HG03575 (cell line): ENCODE data around the gene RPL29.

ENCODE experiments used
- ATAC-seq: cut with Tn5 transposase; IDR thresholded peaks from one replicate; pipeline ENCODE4 v1.9.1; 2021; ENCODE audit not compliant: unreplicated experiment, insufficient number of reproducible peaks, low FRiP score; ENCODE audit errors: extremely low read depth

Gene RPL29

DNA sequence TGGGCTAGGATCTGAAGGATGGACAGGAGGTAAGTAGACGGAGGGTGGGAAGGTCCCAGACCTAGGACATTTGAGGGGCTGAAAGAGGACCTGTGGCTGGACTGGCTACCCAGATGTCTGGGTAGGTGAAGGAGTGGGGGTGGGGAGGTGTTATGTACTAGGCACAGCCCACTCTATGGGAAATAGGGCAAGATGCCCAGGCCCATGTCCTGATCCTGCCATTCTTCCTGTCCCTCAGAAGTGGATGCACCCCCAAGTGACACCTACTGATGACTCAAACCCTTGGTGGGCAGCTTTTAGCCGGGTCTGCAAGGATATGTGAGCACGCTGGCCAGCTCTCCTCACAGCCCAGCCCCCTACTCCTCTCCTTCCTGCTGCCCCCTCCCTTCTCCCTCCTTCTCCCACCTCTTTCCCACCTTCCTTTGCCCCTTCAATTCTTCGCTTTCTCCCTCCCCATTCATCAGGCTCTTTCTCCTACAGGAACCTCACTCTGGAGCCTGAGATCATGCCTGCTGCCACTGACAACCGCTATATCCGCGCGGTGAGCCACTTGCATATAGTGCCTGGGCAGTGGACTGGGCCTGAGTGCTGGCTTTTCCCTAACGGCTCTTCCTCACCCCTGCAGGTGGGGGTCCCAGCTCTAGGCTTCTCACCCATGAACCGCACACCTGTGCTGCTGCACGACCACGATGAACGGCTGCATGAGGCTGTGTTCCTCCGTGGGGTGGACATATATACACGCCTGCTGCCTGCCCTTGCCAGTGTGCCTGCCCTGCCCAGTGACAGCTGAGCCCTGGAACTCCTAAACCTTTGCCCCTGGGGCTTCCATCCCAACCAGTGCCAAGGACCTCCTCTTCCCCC is 7.2 kb downstream of the RPL29 start:
- no peak for ATAC-seq

DNA sequence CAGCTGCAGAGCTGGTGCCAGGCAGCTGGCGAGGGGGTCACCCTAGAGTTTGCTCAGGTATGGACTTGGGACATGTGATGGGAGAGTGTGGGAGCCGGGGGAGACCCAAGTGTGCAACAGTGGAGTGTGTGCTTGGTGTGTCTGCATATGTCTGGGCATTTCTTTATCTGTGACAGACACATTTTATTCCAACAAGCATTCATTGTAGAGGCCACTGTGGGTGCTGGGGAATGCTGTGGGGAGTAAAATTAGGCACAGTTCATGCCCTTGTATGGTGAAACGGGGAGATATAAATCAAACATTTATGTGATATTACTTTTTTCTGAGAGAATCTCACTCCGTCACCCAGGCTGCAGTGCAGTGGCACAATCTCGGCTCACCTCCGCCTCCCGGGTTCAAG is 8.1 kb downstream of the RPL29 start:
- no peak for ATAC-seq

DNA sequence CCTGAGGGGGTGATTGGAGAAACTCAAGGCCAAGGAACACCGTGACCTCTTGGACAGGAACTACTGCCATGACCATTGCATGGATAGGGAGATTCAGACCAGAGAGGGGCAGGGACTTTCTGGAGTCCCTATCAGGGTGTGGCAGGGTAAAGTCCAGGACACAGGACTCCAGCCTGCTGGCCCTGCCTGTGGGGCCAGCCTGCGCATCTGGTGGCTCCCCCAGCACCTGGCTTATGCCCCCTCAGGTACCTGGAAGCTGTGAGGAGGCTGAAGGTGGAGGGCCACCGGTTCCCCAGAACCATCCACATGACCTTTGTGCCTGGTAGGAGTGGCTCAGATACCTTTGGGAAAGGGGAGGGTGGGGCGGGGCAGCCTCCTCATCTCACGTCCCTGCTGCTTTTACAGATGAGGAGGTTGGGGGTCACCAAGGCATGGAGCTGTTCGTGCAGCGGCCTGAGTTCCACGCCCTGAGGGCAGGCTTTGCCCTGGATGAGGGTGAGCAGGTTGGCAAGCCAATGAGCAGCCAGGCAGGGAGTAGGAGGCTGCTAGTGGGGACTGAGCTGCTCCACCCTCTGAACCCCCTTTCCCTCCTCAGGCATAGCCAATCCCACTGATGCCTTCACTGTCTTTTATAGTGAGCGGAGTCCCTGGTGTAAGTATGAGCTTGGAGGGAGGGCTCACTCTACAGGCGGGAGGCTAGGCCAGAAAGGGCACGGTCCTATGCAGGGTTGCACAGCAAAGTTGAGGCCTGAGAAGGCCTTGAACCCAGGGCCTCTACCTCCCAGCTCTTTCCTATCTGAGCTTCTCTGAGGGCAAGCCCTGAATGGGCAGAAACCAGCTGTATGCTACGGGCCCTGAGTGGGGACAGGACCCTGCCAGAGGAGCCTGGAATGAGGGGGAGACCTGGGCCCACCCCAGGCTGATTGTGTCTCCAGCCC is 9.4 kb downstream of the RPL29 start:
- ATAC-seq, result no peak

DNA sequence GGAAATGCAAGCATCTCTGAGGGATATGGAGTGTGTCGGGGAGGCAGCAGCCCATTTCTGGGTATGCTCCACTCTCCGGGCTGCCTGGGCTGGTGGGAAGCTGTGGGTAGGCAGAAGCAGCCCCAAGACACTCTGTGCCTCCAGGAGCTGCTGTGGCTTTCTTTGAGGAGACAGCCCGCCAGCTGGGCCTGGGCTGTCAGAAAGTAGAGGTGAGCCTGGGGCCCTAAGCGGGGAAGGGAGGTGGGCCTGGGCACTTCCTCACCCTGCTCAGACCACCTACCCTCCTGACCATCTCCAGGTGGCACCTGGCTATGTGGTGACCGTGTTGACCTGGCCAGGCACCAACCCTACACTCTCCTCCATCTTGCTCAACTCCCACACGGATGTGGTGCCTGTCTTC is 10.6 kb downstream of the RPL29 start:
- no peak for ATAC-seq

DNA sequence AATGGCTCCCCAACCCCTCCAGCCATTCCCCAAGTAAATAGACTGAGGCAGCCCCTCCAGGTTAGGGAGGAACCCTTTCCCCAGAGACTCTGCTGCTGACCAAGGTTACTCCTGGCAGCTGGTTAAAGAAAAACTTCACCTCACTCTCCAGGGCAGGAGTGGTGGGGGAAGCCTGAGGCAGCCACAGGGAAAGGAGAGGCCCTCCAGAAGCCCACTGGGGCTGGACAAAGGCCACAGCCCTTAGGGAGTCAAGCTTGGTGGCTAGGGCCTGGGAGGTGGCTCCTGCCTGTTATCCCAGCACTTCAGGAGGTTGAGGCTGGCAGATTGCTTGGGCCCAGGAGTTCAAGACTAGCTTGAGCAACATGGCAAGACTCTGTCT is 11.4 kb downstream of the RPL29 start:
- ATAC-seq, result no peak

DNA sequence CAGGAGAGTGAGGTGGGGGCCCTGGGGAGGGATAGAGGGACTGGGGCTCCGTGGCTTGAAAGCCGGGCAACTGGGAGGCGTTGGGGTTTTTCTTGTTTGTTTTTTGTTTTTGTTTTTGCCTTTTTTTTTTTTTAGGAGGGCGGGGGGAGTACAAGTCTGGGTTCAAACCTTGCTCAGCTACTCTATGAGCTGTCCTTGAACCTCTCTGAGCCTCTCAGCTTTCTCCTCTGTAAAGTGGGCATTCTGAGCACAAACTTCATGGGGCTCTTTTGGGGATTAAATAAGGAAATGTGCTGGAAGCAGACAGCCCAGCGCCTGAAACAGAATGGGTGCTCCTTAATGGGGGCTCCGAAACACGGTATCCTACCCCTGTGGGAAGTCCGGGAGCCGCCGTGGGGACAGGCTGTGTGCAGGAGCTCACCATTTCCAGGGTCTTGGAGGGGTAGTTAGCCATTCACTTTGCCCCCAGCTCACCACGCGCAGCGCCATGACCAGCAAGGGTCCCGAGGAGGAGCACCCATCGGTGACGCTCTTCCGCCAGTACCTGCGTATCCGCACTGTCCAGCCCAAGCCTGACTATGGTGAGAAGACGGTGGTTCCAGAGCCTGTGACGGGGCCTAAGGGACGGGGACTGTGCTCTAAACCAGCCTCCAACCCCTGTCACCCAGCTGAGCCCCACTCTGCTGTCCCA is 12.0 kb downstream of the RPL29 start:
- ATAC-seq, result no peak

DNA sequence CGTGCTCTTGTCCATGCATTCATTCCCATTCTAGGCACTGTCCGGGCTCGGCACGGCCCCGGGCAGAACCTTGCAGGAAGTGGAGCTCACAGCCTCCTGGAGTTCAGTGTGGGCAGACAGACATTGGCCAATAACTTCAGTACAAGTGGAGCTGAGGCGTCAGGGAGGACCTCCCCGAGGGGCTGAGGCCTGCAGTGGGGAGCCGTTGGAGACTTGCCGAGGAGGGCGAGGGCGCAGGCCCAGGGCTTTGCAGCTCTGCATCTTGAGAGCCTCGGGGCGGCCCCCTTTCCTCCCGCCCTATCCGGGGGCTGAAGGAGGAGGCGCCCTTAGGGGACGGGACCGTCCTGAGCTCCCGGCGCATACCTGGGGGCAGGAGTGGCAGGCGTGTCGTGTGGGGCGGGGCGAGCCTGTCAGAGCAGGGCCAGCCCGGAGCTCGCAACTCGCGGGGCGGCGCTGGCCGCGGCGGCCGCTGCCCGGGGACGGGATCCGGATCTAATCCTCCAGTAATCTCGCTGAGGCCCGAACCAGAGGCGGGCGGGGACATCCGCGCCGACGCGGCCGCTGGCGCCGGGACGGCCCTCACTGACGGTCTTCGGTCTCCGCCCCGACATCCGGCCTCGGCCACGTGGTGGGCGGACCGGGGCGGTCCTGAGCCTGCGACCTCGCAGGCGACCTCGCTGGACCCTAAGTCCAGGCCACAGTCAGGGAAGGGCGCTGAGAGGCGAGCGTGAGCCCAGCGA is 12.7 kb downstream of the RPL29 start, which contains the start of gene ACY1:
TSS of gene ACY1 (plus strand) at position 698 of the 740 bp plus-strand sequence. CDS start 530 bp downstream, outside the sequence.
- no peak for ATAC-seq

DNA sequence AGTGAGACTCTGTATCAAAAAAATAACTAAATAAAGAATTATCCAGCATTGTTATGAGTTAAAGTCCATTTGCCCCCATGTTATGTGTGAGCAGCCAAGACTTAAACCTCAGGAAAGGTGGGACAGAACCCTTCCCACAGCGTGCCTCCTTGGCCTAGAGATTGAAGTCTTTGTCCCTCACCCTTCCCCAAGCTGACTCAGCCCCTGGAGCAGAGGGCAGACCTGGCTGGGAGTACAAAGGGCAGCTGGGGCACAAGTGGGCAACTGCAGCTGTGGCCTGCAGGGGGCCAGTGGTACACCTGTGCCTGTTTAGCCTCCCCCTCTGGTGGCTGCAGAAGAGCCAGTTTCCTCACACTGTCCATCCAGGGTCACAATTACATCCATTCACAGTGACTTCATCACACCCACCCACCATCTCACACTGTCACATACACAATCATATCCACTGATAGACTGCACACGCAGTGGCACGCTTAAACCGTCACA is 13.3 kb downstream of the RPL29 start:
- no peak for ATAC-seq

DNA sequence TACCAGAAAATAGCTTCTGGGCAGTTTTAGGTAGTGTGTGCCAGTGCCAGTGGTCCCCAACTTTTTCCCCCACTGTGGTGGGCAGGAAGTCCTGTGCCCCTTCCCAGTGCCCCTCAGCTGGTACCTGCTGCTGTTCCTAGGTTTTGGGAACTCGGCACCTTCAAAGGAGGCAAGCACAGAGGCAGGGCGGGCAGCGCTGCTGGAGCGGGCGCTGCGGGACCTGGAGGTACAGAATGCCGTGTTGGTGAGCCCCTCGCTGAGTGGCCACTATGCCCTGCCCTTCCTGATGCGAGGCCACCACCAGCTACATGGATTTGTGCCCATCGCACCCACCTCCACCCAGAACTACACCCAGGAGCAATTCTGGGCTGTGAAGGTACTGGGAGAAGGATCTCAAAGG is 15.4 kb downstream of the RPL29 start:
- no peak for ATAC-seq

DNA sequence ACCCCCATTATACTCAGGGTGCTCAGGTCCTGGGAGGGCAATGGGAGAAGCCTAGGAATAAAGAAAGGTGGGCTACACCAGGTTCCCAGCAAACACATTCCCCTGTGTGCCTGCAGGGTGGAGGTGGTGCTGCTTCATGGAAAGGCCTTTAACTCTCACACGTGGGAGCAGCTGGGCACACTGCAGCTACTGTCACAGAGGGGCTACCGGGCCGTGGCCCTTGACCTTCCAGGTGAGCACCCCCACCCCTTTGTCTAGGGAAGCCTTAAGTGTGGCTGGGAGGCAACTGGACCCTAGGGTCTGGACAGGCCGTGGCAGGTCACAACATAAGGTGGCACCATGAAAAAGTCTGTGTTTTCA is 17.6 kb downstream of the RPL29 start:
- ATAC-seq, result no peak

DNA sequence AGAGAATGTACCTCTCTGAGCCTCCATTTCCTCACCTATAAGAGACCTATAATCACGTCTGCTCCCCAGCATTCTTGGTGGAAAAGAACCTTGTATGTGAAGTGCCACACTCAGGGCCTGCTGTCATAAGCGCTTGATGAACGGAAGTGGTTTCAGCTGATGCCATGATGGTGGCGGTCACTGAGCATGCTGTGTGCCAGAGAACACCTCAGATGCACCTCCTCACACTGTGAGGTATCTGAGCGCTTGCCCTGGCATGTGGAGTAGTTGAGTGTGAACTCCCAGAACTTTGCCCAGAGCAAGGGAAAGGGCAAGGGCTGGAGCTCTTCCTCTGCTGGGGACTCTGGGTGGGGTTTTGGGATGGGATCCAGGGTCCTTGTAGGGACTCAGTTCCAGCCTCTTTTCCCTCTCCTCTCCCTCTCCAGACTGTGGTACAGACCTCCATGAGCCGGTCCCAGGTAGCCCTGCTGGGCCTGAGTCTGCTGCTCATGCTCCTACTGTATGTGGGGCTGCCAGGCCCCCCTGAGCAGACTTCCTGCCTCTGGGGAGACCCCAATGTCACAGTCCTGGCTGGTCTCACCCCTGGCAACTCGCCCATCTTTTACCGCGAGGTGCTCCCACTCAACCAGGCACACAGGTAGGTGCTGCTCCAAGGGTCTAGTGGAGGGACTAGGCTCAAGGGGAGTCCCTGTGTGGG is 18.1 kb downstream of the RPL29 start:
- no peak for ATAC-seq

DNA sequence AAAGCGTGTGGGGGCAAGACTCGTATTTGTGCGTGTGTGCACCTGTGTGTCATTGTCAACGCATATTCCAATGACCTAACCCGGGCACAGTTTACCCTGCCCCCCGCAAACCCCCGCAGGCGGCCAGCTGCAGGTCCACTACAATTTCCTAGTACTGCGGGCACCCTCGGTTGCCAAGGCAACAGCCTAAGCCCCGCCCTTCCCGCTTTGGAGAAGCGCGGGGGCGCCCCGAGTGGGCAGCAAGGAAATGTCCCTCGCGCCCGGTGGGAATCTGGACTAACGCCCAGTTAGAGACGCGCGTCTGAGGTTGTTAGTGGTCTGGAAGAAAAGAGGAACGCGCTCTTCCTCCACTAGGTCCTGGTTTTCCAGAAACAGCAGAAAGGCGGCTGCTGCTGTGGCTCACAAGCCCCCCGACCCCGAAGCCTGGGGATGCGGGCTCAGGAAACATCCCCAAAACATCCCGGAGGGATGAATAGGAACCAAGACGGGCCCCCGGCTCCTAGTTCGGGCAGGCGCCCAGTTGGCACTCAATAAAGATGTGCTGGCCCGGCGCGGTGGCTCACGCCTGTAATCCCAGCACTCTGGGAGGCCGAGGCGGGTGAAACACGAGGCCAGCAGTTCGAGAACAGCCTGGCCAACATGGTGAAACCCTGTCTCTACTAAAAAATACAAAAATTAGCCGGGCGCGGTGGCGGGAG is 19.7 kb downstream of the RPL29 start:
- ATAC-seq, result no peak

DNA sequence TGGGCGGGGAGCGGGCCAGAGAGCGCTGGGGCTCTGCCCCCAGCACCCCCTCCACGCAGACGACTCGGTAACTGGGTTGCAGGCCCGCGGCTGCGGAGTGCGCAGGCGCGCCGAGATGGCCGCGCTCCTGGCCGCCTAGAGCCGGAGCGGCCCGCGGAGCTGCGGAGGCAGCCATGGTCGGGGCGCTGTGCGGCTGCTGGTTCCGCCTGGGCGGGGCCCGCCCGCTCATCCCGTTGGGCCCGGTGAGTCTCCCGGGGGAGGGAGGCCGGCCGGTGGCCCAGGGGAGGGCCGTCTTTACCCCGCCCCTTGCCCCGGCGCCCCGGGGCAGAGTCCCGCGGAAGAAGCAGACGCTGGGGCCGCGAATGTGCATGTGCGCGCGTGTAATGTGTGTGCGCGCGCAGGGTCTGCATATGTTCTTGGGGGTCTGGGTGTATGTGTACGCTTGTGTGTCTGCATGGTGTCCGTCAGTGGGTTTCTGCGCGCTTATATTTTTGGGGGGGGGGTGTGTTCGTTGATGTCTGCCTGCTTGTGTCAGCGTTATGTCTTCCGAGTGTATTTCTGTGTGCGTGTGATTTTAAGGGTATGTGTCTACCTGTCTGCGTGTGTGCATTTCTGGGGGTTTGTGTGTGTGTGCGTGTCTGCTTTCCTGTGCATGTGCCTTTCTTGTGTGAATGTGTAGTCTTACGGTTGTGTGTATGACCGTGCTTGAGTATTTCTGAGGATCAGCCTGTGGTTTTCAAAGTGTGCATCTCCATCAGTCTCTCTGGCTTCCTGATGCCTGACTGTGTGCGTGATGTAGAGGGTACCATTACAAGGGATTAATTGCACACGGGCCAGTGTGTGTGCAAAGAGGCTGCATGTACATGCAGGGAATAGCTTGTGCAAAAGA is 20.5 kb downstream of the RPL29 start, which contains the start of gene ABHD14A:
TSS of gene ABHD14A (plus strand) at position 102 of the 889 bp plus-strand sequence. CDS start at position 174, 72 bp downstream.
- no peak for ATAC-seq

DNA sequence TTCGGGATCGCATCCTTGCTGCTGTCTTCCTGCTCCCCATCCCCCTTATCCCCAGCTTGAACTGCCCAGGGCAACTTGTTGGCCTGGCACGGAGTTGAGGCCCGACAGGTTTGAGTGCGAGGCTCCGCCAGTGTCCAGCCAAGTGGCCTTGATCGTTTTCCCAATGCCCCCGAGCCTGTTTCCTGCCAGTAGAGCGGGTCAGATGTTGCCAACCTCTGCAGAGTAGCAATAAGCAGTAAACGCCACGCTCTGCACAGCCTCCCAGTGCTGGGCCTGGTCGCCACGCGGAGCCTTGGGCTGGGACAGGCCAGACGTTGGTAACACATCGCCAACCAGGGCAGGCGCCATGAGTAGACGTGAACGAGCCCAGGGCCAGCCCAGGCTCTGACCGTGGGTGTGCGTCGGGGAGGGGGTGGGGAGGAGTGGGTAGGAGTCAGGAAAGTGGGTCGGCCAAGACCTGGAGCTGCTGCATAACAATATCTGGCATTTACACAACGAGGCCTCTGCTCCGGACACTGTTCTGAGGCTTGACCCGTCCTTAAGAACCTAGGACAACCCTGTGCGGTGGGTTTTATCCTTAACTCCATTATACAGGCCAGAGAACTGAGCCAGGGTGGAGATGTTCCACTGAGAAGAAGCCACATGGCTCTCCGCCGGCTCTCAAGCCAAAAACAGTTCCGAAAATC is 21.3 kb downstream of the RPL29 start:
- no peak for ATAC-seq

DNA sequence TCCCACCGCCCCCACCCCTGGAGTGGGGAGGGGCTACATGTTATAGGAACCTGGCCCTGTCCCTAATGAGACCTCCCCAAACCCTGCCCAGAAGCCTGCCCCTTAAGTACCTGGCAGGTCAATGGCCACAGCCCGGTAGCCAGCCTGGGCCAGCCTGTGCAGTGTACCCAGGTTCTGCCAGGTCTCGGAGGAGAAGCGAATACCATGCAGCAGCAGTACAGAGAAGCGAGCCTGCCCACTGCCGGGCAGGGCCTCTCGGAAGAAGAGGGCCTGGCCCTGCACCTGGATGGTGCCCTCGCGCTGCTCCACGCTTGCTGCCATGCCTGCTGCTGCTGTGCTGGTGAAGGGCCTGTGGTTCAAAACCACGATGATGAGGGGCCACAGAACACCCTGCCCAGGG is 24.3 kb downstream of the RPL29 start:
- ATAC-seq, result no peak
